AG09319 (cell line): ENCODE data around the gene PAGE2B.

Experiments used
- DNase-seq: peaks from one replicate; pipeline ENCODE4 v3.0.0-alpha.2; 2010; ENCODE audit warnings: low read depth; ENCODE audit errors: extremely low read depth
- CTCF ChIP-seq: IDR thresholded peaks from 2 replicates; pipeline ENCODE4 v1.5.1; 2011; ENCODE audit warnings: low read depth, mild to moderate bottlenecking, inconsistent platforms, low read length, moderate library complexity

The PAGE2B gene

GRCh38 chrX:55088795-55089489, 14.1 kb downstream of the PAGE2B start, which contains the start of gene PAGE2:
PAGE2 (plus strand) TSS chrX:55089018; CDS start chrX:55090021, 1,003 bp downstream.
- no peak for TF ChIP-seq CTCF

GRCh38 chrX:55098691-55099090, 23.9 kb downstream of the PAGE2B start:
- TF ChIP-seq CTCF, result no peak
- DNase-seq, result no peak

More at GRCh38 chrX:55088795-55089489, 14.1 kb downstream of the PAGE2B start, which contains the start of gene PAGE2:
- no peak for DNase-seq

- TF ChIP-seq CTCF, result no peak
- DNase-seq, result no peak
These were observed 24.3 kb downstream of the PAGE2B start for GRCh38 chrX:55099162-55099561.

GRCh38 chrX:55102754-55103153, 27.9 kb downstream of the PAGE2B start:
- no peak for DNase-seq
- no peak for TF ChIP-seq CTCF

- DNase-seq, result no peak
- TF ChIP-seq CTCF, result no peak
These were observed 32.4 kb downstream of the PAGE2B start for GRCh38 chrX:55107262-55107661.

- TF ChIP-seq CTCF, result no peak
- DNase-seq, result no peak
These were observed 33.1 kb downstream of the PAGE2B start for GRCh38 chrX:55107911-55108310.

- no peak for DNase-seq
- TF ChIP-seq CTCF, result no peak
These were observed 34.5 kb downstream of the PAGE2B start for GRCh38 chrX:55109306-55109705.
